GM21737 (cell line): ENCODE results near the gene OR12D1.
"Not testable (repeated sequence)": the region's sequence is repeated elsewhere in the genome, so short reads cannot be mapped to it uniquely, and the experiment has no call there.

Experiments used
- ATAC-seq: cut with Tn5 transposase; IDR thresholded peaks from one replicate; pipeline ENCODE4 v1.9.1; 2021; ENCODE audit warnings: mild to moderate bottlenecking, moderate library complexity; ENCODE audit not compliant: unreplicated experiment

Gene OR12D1

DNA sequence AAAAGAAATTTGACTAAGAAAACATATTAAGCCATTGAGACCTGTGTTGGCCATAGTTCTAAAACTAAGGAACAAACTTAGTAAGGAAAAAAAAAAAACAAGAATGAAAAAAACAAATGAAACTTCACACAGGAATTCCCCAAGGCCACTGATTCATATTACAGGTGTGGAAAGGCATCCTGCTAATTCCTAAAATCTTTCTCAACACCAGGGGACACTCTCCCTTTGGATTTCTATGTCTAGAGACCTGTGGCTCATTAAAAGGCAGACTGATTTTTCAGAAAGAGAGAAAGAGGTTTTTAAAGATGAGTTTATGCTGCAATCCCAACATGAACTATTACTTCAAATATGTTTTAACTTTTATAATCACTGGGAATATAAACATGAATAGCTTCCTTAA is at the start of gene OR12D1:
OR12D1 (plus strand) TSS at position 341 of the 400 bp plus-strand sequence.
- ATAC-seq, result no peak

DNA sequence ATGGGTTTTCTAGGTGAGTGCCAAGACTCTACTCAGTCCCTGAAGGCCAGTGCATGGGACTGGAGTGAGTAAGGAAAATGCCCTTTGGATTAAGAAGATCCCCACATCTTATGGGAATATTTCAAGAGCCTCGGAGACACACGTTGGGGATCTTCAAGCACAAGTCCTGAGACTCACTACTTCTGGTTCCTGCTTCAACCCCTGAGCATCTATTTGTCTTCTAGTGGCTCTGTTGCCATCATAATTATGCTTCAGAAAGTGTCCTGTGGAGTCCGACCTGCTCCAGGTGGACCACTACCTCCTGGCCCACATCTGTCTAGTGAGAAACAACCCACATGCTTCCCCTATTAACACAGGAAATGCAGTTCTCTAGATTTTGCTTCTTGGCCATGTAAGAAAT is 46.0 kb upstream of the OR12D1 start, which contains the start of gene OR5V1:
OR5V1 (minus strand) TSS at position 101 of the 400 bp plus-strand sequence. CDS start 12,670 bp downstream, outside the sequence.
- no peak for ATAC-seq

DNA sequence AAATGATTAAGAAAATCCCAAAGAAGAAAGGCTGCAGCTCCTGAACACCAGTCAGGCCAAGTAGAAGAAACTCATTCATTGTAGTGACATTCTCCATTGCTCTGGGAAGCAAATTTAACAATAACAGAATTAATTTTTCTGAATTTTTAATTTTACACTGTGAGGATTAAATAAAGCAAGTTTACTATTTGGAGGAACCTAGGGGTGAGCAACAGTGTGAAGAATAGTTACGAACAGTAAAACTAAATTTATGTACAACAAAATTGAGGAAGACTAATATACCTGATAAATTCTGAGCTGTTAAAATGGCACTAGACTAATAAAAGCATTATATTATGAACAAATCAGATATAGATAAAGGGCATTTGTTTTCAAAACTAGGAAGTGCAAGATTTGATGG is 39.5 kb upstream of the OR12D1 start, which contains the start of gene OR12D3:
OR12D3 (minus strand) TSS at position 101 of the 400 bp plus-strand sequence; CDS start at position 97, 4 bp downstream.
- no peak for ATAC-seq

DNA sequence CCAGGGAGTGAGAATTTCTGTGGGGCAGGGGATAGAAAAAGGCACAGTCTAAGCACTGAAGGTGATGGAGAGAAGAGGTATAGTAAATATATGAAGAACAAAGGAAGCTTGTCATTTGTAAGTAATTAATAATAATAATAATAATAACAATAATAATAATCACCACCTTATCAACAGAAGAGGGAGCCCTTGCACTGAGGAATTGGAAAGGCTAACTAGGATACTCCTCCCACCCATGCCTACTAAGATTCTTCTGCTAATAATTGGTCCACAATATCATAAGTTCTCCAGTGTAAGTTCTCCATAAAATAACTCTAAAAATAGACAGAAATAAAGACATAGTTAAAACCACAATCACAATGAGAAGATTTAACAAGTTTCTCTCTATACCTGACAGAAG is 38.7 kb upstream of the OR12D1 start:
- ATAC-seq, result no peak

DNA sequence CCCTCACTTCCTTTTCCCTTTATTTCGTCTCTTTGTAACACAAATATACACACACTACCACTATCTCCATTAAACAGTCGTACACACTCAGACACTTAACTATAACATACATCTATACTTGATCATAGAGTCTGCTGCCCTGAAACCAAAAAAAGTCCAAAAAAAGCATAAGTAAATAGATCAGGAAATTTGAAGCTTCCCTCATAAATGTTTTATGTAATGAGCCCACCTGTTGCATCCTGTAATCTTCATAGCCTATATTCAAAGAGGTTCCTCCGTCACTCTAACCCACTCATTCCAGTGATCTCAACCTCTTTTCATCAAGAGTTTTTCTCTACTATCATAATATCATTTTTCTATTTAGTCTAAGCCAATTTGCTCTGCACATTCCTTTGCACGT is 26.2 kb upstream of the OR12D1 start:
- ATAC-seq, result no peak

DNA sequence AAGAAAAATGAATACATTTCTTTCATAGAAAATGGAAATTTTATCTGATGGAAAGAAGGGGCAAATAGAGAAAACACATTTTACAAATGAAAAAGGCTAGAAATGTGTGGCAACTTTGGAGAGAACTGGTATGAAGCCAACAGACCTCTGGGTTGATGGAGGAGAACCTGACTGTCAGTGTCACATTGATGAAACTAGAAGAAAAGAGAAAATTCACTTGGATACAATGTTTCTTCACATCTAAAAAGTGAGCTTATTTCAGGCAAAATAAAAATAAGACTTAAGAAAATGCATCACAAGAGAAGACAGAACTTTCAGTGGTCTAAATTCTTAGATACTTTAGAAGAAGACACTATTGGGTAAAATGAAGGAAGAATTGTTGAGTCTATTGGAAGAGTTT is 19.4 kb upstream of the OR12D1 start, which contains the start of gene OR12D2:
OR12D2 (plus strand) TSS at position 301 of the 400 bp plus-strand sequence. CDS start 1,069 bp downstream, outside the sequence.
- no peak for ATAC-seq

DNA sequence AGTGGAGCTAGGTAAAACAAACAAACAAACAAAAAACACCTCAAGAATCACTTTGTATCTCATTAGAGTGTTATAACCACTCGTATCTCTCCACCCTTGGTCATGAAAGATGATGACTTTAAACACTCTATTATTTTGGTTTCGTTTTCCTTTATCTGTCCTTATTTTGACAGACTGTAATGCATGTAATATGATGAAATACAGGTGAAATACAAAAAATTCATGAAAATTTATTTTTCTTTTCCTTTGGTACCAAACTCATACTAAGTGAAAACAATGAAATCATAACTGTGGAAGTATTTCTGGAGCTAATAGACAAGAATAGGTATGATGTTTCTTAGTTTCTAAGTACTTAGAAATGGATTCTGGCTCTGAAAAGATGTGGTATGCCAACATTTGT is 15.2 kb upstream of the OR12D1 start:
- no peak for ATAC-seq

DNA sequence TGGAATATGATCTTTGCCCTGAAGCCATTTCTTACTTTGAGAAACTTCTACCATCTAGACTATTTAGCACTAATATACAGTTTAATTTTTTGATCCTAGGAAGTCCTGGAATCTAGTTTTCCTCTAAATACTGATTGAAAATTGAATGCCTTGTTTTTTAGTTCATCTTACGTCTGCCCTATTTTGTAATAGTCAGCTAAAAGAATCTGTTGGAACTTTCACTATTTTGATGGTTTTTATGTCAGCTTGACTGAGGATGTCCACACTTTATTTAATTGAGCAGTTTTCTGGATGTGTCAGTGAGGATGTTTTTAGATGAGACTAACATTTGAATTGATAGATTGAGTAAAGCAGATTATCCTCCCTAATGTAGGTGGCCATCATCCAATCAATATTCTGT is 10.9 kb upstream of the OR12D1 start:
- no peak for ATAC-seq

DNA sequence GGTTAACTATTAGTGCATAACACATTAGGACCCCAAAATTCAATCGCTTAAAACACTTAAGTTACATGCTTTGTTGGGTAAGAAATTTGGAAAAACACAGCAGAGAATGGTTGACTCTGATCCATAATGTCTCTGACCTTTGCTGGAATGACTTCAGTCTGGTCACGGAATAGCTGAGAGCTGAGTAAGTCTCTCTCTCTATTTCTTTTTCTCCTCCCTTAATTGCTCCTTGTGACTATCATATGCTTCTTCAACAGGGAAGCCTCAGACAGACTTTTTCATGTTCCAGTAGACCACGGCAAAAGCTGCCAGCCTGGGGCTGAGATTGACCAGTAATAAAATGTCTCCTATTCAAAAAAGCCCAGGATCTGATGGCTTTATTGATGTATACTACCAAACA is 4.8 kb downstream of the OR12D1 start:
- no peak for ATAC-seq

DNA sequence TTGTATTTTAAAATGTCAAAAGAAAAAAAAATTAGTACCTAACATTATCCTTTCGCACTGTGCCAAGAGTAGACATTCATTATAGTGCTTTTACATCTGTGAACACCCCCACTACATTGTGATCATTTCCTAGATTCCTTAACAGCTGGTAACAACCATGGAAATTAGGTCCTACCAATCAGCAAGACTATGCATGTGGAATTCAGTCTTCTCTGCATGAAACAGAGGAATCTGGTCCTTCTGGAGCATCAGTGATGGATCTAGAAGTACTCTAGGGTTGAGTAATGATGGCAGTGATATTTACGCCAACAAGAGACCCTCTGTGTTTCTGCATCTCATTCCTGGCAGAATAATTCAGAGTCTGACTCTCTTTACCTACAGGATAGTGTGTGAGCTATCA is 9.4 kb downstream of the OR12D1 start:
- no peak for ATAC-seq

DNA sequence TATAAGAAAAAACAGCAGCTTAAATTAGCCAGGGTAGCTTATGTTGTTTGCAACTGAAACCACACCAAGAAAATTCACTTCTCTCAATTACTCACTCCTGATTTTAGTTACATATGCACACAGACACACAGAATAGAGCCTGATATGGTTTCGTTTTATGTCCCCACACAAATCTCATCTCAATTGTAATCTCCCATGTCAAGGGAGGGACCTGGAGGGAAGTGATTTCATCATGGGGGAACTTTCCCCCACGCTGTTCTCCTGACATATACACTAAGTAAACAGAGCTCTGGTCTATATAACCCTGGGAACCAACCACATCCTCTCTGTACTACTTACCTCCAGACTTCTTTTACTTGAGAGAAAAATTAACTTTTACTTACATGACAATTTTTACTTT is 9.8 kb downstream of the OR12D1 start:
- ATAC-seq, result no peak

DNA sequence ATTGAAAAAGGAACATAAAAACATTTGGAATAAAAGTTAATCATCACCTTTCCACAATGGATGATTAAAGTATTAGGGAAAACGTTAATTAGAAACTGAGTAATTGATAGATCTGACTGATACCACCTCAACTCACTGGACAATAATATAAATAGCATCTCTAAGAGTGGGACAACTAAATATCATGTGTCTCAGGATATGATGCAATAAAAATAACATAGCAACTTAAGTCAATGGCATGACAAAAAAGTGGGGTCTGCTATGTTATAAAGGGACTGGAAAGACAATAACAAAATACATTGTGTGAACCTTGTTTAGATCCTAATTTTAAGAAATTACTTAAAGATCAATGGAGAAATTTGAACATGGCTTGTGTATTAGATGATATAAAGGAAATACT is 10.3 kb downstream of the OR12D1 start:
- ATAC-seq, result no peak

DNA sequence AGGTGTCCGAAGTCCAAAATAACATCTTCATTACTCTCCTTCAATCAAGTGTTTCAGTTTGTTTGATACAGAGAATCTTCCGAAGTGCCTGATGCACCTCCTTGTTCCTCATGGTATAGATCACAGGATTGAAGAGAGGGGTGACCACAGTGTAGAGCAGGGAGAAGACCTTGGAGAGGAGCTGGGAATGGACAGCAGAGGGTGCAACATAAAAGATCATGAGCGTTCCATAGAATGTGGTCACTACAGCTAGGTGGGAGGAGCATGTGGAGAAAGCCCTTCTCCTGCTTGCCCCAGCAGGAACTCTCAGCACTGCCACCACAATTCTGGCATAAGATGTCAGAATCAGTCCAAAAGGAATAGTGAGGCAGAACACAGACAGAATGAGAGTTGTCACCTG is 11.9 kb downstream of the OR12D1 start:
- ATAC-seq, result no peak

DNA sequence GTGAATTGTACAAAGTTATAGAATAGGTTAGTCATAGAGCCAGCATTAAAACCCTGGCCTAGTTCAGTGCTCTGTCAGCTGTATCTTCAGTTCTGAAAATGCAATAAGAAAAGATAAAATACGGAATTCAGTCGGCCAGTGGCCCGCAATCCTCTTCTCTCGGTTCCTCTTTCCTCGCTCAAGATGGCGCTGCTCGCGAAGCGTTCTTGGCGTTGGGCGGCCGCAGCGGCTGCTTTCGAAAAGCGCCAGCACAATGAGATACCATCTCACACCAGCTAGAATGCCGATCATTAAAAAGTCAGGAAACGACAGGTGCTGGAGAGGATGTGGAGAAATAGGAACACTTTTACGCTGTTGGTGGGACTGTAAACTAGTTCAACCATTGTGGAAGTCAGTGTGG is 22.0 kb downstream of the OR12D1 start:
- not testable (repeated sequence) for ATAC-seq

DNA sequence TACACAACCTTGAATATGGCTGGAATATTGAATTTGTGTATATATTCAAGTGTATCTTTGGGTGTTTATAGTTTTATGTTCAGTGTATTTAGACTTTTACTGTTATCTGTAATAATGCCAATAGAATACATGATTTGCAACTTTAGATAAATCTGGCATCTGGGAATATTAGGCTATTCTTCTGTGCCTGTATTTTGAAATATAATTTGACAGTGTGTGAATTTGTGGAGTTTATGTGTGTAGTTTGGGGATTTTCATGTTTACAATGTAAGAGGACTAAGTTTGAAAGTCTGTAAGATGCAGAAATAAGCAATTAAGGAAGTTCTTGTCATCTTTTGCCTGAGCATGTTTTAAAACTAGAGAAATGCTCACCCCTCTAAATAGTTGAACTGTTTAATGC is 24.3 kb downstream of the OR12D1 start, which contains the start of gene OR10C1:
OR10C1 (plus strand) TSS at position 301 of the 400 bp plus-strand sequence. CDS start 710 bp downstream, outside the sequence.
- no peak for ATAC-seq

DNA sequence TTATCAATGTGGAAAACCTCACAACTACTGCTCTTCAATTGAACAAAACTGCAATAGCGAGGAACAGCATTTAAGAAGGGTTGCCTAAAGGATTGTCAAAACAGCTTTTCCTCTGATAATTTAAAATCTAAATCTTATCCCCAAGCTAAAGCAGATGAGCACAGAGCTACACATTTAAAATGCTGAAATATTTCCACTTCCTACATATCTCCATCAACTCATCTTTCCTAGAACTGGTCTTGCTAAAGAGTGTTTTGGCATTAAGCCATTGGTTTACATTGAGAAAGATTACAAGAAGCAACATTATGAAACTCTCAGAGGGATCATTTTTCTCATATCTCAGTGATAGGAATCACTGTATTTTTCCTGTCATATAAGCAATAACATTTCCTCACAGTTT is 28.0 kb downstream of the OR12D1 start:
- ATAC-seq, result no peak

DNA sequence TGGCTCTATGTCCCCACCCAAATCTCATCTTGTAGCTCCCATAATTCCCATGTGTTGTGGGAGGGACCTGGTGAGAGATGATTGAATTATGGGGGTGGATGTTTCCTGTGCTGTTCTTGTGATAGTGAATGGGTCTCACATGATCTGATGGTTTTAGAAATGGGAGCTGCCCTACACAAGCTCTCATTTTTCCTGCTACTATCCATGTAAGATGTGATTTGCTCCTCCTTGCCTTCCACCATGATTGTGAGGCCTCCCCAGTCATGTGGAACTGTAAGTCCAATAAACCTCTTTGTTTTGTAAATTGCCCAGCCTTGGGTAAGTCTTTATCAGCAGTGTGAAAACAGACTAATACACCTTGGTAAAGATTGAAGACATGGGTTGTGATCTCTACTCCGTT is 29.3 kb downstream of the OR12D1 start:
- ATAC-seq, result not testable (repeated sequence)

DNA sequence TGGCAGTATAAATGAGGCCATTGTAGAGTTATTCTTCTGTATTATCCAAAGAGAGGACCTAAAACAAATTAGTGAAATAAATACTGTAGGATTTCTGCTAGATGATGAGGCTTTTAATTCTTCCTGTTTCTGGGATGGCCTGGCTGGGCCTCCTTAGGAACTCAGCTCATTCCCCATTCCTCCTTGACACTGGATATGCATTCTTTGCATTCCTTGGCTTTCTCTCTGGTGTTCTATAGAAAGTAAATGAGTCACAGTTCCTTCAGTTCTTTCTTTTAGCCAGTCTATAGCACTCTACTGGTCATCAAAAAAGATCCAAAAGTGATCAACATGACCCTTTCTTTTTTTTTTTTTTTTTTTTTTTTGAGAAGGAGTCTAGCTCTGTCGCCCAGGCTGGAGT is 32.9 kb downstream of the OR12D1 start:
- ATAC-seq, result no peak

DNA sequence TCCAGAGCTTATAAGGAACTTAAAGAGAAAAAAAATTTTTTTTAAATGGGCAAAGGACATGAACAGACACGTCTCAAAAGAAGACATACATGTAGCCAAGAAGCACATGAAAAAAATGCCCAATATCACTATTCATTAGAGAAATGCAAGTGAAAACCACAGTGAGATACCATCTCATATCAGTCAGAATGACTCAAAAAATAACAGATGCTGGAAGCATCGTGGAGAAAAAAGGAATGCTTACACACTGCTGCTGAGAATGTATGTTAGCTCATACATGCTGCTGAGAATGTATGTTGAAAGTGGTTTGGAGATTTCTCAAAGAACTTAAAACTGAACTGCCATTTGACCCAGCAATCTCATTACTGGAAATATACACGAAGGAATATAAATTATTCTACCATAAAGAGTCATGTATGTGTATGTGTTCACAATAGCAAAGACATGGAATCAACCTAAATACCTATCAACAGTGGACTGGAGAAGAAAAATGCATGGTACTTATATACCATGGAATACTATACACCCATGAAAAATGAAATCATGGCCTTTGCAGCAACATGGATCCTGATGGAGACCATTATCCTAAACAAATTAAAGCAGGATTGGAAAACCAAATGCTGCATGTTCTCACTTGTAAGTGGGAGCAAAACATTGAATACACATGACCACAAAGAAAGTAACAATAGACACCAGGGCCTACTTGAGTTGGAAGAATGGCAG is 36.9 kb downstream of the OR12D1 start:
- ATAC-seq, result no peak

DNA sequence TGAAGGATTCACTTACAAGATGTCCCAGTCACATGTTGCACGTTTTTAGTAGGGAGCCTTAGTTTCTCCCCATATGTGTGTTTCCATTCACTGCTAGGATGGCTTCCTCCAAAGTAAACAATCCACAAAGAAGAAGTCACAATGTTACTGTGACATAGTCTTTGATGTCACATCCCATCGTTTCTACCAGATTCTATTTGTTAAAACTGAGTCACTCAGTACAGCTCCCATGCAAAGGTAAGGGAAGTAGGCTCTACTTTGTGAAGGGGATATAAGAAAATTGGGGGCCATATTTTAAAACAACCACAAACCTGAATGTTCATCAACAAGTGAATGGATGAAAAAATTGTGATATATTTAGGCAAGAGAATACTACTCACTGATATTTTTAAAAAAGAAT is 42.2 kb downstream of the OR12D1 start, which contains the start of the genes OR11A1 and OR2H1:
OR11A1 (minus strand) TSS at position 101 of the 400 bp plus-strand sequence. CDS start 29,430 bp downstream, outside the sequence.
OR2H1 (plus strand) TSS at position 185 of the 400 bp plus-strand sequence. CDS start 4,615 bp downstream, outside the sequence.
- no peak for ATAC-seq

DNA sequence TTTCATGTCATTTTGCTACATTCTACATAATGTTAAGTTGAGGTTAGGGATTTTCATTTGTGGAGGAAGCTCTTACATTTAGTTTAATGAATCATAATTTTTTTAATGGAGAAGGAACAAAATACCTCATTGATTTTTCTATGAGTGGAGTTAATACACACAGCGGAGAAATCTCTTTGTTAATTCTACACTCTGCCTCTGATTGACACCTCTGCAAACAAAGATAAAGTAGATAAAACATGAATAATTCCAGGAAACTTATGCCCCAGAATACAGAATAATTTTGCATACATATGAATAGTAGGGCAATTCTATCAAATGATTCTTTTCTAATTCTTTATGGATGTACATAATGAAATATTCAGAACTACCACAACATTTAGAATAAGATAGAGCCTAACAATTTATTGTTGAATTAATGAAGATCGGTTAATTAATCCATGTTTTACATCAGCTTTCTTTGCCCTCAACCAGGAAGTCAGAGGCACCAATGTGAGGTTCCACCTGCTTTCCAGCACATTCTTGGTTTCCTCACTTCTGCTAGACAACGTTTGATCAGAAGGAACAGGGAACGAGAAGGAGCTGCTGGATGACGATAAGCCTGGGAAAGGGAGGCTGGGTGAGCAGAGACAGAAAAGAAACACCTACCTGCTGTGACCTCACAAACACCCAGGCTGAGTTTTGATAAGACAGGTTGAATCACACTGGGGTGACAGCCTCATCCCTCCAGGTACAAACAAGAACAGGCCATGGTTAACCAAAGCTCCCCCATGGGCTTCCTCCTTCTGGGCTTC is 46.5 kb downstream of the OR12D1 start:
- ATAC-seq, result no peak
